SU-DHL-6 (cell line): Measurements from ENCODE around the gene DYNC1LI1.
A peak's percentile ranks its signal among the peaks of the same experiment; 100 is the strongest.
"Not testable (repeated sequence)": the region's sequence is repeated elsewhere in the genome, so short reads cannot be mapped to it uniquely, and the experiment has no call there.

ENCODE experiments used
- H2AFZ ChIP-seq: fragments of 200-600 bp; sonication (generic); 2 replicates; pipeline ENCODE4 v1.6.1; 2014; ENCODE audit warnings: low read depth, mild to moderate bottlenecking, moderate library complexity, mixed read lengths, antibody characterized with exemption, low read length; ENCODE audit not compliant: severe bottlenecking
- H3F3A ChIP-seq: fragments of 200-600 bp; shearing (Covaris generic); 2 replicates; pipeline ENCODE4 v1.6.0; 2016; ENCODE audit warnings: antibody characterized with exemption, mild to moderate bottlenecking; ENCODE audit not compliant: insufficient read depth
- H3K27ac ChIP-seq: fragments of 200-600 bp; sonication (generic); 2 replicates; pipeline ENCODE4 v1.5.1; 2016; ENCODE audit warnings: low read depth, mild to moderate bottlenecking, low read length, moderate library complexity, mixed read lengths
- H3K27me3 ChIP-seq: fragments of 200-600 bp; sonication (generic), shearing (Covaris generic); 2 replicates; pipeline ENCODE4 v1.6.0; 2014; ENCODE audit warnings: mild to moderate bottlenecking, low read length
- H3K36me3 ChIP-seq: fragments of 200-600 bp; sonication (generic); 2 replicates; pipeline ENCODE4 v1.6.1; 2014; ENCODE audit warnings: mild to moderate bottlenecking, low read length, mixed read lengths
- H3K4me2 ChIP-seq: fragments of 300-600, 200-600 bp; shearing (Covaris generic), sonication (generic); 2 replicates; pipeline ENCODE4 v1.6.0; 2014; ENCODE audit warnings: low read length, low read depth, mild to moderate bottlenecking; ENCODE audit not compliant: poor library complexity, severe bottlenecking
- H3K4me3 ChIP-seq: fragments of 200-600 bp; sonication (generic); 2 replicates; pipeline ENCODE4 v1.5.1; 2014; ENCODE audit warnings: antibody characterized with exemption, low read length, mild to moderate bottlenecking, mixed read lengths; ENCODE audit not compliant: insufficient read depth, poor library complexity, severe bottlenecking
- H3K79me2 ChIP-seq: fragments of 200-600 bp; sonication (generic); 2 replicates; pipeline ENCODE4 v1.6.1; 2014; ENCODE audit warnings: mild to moderate bottlenecking, low read length, moderate library complexity; ENCODE audit not compliant: insufficient read depth
- H3K9ac ChIP-seq: fragments of 200-600 bp; sonication (generic); 2 replicates; pipeline ENCODE4 v1.7.0; 2014; ENCODE audit warnings: mild to moderate bottlenecking, low read length
- H3K9me2 ChIP-seq: fragments of 200-600 bp; sonication (generic); replicated peaks from 2 replicates; pipeline ENCODE4 v1.6.1; 2014; ENCODE audit warnings: low read length; ENCODE audit not compliant: insufficient read depth
- H3K9me3 ChIP-seq: fragments of 200-600 bp; sonication (generic); 2 replicates; pipeline ENCODE4 v1.6.1; 2014; ENCODE audit warnings: low read length, mixed read lengths; ENCODE audit not compliant: insufficient read depth
- H4K20me1 ChIP-seq: fragments of 200-600 bp; sonication (generic); 2 replicates; pipeline ENCODE4 v1.6.1; 2014; ENCODE audit warnings: low read depth, mild to moderate bottlenecking, antibody characterized with exemption, low read length, moderate library complexity, mixed read lengths
- EZH2phosphoT487 ChIP-seq: fragments of 200-600 bp; sonication (generic), shearing (Covaris generic); conservative IDR thresholded peaks from 2 replicates; pipeline ENCODE4 v1.6.1; 2018; ENCODE audit warnings: mild to moderate bottlenecking, antibody characterized with exemption, low read length, moderate library complexity, mixed read lengths
- TF ChIP-seq, protein P1 (sequence below): fragments of 200-600 bp; sonication (generic); IDR thresholded peaks from one replicate; pipeline ENCODE4 v1.5.1; 2017; ENCODE audit warnings: antibody characterized with exemption, mild to moderate bottlenecking, low read length, moderate library complexity; ENCODE audit not compliant: insufficient read depth, poor library complexity, severe bottlenecking

Gene DYNC1LI1

DNA sequence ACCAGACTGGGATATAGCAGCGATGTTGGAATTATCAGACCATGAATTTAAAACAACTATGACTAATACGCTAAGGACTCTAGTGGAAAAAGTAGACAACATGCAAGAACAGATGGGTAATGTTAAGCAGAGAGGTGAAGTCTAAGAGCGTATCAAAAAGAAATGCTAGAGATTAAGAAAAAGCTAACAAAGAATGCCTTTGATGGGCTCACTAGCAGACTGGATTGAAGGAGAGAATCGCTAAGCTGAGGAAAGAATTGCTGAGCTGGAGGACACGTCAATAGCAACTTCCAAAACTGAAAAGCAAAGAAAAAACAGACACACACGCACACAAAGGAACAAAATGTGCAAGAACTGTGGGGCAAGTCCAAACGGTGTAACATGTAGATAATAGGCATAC lies 48.0 kb downstream of the DYNC1LI1 start:
- H3K4me2 ChIP-seq, result no peak overlapping the region
- H2AFZ ChIP-seq, result no peak overlapping the region
- no peaks in the 10 kb centered on the region for H4K20me1 ChIP-seq
- peaks cover 7% of the 10 kb centered on the region; the same call in 1 of the 2 replicates for H3F3A ChIP-seq
- no peak overlapping the region for H3K9ac ChIP-seq
- no peaks in the 10 kb centered on the region for H3K9me2 ChIP-seq
- no peak overlapping the region for H3K27ac ChIP-seq
- H3K4me3 ChIP-seq, result no peak overlapping the region
- TF ChIP-seq, protein P1, sequence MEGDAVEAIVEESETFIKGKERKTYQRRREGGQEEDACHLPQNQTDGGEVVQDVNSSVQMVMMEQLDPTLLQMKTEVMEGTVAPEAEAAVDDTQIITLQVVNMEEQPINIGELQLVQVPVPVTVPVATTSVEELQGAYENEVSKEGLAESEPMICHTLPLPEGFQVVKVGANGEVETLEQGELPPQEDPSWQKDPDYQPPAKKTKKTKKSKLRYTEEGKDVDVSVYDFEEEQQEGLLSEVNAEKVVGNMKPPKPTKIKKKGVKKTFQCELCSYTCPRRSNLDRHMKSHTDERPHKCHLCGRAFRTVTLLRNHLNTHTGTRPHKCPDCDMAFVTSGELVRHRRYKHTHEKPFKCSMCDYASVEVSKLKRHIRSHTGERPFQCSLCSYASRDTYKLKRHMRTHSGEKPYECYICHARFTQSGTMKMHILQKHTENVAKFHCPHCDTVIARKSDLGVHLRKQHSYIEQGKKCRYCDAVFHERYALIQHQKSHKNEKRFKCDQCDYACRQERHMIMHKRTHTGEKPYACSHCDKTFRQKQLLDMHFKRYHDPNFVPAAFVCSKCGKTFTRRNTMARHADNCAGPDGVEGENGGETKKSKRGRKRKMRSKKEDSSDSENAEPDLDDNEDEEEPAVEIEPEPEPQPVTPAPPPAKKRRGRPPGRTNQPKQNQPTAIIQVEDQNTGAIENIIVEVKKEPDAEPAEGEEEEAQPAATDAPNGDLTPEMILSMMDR, result no peak
- TF ChIP-seq EZH2phosphoT487, result no peak
- peaks cover 19% of the 10 kb centered on the region; the same call in 1 of the 2 replicates for H3K36me3 ChIP-seq
- H3K79me2 ChIP-seq, result no peaks in the 10 kb centered on the region
- no peaks in the 10 kb centered on the region for H3K9me3 ChIP-seq
- no peaks in the 10 kb centered on the region for H3K27me3 ChIP-seq

DNA sequence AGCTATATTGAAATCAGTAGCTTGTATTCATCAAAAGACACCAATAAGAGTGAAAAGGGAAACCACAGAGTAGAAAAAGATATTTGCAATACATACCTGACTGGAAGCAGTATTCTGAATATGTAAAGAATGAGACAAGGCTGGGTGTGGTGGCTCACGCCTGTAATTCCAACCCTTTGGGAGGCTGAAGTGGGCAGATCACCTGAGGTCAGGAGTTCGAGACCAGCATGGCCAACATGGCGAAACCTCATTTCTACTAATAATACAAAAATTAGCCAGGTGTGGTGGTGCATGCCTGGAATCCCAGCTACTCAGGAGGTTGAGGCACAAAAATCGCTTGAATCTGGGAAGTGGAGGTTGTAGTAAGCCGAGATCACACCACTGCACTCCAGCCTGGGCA lies 51.7 kb downstream of the DYNC1LI1 start:
- not testable (repeated sequence) for H3K79me2 ChIP-seq, H3K4me2 ChIP-seq

DNA sequence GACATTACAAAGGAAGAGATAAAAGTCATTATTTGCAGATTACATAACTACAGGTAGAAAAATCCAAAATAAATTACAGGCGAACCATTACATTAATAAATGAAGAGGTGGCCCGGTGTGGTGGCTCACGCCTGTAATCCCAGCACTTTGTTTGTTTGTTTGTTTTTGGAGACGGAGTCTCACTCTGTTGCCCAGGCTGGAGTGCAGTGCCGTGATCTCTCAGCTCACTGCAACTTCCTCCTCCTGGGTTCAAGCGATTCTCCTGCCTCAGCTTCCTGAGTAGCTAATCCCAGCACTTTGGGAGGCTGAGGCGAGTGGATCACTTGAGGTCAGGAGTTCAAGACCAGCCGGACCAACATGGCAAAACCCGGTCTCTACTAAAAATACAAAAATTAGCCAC lies 53.9 kb downstream of the DYNC1LI1 start:
- not testable (repeated sequence) for H3K9me3 ChIP-seq
- peak overlapping the region; percentile 93 for H2AFZ ChIP-seq
- H3K9ac ChIP-seq, result peak overlapping the region; percentile 46

More for the DNA sequence above, 51.7 kb downstream of the DYNC1LI1 start:
- H3K9ac ChIP-seq, H3K27me3 ChIP-seq, H4K20me1 ChIP-seq, H3K27ac ChIP-seq, H3K4me3 ChIP-seq, H2AFZ ChIP-seq, H3K9me3 ChIP-seq, H3K9me2 ChIP-seq, H3K36me3 ChIP-seq: not testable (repeated sequence)
- H3F3A ChIP-seq, result peaks cover 26% of the 10 kb centered on the region

DNA sequence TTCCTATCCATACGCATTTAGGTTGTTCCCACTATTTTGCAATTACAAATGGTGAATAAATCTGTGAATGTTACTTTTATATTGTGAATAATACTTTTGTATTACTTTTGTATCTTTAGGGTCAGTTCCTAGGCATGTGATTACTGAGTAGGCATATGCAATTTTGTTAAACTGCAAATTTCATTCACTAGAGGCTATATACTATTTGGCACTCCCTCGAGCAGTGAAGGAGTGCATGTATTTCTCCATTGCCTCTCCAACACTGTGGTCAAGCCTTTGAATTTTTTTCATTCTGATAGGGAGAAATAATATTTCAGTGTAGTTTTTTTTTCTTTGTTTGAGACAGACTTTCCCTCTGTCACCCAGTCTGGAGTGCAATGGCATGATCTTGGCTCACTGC lies 59.7 kb downstream of the DYNC1LI1 start:
- Histone ChIP-seq H3K9ac (no peak overlapping the region), H2AFZ (no peak overlapping the region), H3K9me3 (no peaks in the 10 kb centered on the region), H3K4me2 (no peak overlapping the region), H3K27me3 (no peaks in the 10 kb centered on the region), H3K27ac (no peak overlapping the region), H3F3A (peaks cover 14% of the 10 kb centered on the region), H3K36me3 (no peaks in the 10 kb centered on the region), H3K4me3 (no peak overlapping the region), H3K79me2 (no peaks in the 10 kb centered on the region), H4K20me1 (no peaks in the 10 kb centered on the region), H3K9me2 (no peaks in the 10 kb centered on the region)
- TF ChIP-seq, protein P1, result no peak
- TF ChIP-seq EZH2phosphoT487, result no peak

More for the DNA sequence above, 53.9 kb downstream of the DYNC1LI1 start:
- H3K4me2 ChIP-seq, result peak overlapping the region; percentile 81
- peaks cover 26% of the 10 kb centered on the region for H3F3A ChIP-seq
- not testable (repeated sequence) for H3K79me2 ChIP-seq, H3K27me3 ChIP-seq, H4K20me1 ChIP-seq, H3K9me2 ChIP-seq, H3K36me3 ChIP-seq
- peak overlapping the region; percentile 77 for H3K27ac ChIP-seq
- peak overlapping the region; percentile 33 for H3K4me3 ChIP-seq
